GM10847 (cell line): ENCODE data around the gene RNF4.

ENCODE experiments used
- POLR2A ChIP-seq: IDR thresholded peaks from 2 replicates; pipeline ENCODE4 v1.6.1; 2011; ENCODE audit not compliant: insufficient read length; ENCODE audit errors: extremely low read depth

Gene RNF4

DNA sequence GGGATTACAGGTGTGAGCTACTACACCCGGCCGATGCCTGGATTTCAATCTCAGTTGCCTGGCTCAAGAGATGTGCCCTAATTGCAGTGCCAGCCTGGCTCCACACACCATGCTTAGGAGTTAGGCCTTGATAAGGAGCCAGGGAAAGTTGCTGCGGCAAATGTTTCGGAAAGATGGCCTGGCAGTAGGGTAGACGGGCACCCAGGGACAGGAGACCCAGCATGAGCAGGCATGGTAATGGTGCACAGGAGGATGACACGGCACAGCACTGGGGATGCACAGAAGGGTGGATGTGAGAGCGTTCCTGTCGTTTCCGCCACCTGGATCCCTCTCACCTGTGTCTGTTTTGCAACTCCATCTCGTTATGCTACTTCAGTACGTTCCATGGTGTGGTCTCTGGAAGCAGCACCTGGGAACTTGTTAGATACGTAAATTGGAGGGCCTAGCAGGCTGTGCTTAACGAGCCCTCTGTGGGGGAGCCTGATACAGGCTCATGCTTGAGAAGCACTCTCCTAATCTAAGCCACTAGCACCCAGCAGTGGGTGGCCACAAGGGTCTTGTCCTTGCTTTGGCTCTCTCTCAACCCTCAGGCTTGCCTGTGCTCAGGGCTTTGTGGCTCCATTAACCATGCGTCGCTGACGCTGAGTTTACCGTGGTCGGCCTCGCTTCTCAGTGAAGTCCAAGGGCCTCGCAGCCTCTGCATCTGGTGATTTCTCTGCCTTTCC lies 20.3 kb downstream of the RNF4 start:
- TF ChIP-seq POLR2A: no peak

DNA sequence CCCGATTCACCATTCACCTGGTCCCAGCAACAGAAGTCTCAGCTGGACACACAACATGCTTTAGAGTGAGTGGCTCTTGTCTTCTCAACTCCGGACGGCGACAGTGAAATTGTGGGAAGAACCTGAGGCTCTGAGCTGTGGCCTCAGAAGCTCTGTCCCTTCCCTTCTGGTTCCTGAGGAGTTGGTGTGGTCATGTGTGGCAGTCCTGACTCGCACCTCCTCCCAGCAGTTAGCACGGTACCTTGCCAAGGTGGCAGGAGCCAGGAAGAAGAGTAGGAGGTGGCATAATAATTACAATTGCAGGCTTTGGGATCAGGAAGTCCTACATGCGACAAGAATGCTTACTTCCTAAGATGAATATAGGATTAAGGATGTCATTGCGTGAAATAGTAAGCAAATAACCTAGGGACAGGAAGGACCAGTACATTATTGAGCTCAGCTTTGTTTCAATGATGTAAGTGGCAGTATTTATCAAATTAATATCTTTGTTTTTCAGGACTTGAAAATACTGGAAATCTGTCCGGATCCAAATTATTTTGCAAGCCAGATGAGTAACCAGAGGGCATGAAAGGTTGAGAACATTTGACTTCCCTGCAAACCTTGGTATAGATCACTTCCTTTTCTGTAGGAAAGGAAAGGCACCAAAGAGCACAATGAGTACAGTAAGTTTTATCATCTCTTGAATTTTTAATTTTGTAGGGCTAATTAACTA lies 21.1 kb downstream of the RNF4 start:
- no peak for TF ChIP-seq POLR2A

DNA sequence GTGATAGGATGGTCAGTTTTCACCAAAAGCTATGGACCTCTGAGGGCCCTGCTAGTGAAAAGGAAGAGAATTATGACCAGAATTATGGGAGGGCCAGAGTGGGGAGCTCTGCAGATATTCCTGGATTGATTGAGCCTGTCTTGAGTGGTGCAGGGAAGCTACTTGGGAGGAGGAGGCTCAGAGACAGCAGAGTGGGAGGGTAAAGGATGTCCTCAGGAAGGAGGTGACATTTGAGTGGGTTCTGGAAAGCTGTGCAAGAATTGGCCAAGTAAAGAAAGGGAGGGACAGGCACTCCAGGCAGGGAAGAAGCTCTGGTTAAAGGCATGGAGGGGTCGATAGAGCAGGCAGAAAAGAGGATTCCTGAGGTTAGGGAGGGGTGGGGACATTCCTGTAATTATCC lies 24.1 kb downstream of the RNF4 start:
- TF ChIP-seq POLR2A: no peak

DNA sequence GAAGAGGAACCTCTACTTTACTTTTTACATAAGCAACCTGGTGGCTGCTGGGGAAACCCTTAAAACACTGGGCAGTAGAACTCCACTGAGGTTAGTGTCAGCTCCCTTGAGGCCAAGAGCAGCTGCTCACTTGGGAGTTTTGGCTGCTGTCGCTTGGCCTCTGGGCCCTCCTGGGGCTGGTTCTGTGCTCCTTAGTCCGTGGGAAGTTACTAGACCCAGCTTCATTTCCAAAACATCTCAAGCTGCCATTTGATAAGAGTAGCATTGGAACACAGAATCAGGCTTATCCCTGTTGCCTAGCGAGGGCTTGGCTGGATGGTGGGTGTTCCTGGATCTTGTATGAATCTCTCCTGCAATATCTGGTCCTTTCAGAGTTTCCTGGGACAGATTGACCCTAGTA lies 26.1 kb downstream of the RNF4 start:
- no peak for TF ChIP-seq POLR2A

DNA sequence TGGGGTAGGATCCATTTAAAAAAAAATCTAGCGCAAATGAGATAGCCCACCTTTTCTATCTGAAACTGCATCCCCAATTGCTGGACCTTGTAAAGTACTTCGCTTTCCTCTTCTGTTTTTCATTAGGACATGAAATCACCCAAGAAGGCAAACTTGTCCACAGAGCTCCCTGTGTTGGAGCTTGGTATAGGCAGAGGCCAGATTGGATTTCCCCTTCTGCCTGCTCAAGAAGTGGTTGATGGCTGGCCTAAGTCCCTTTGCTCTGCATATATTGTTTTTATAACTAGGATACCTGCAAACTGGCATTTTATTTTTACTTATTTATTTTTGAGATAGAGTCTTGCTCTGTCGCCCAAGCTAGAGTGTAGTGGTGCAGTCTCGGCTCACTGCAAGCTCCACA lies 28.4 kb downstream of the RNF4 start:
- no peak for TF ChIP-seq POLR2A

DNA sequence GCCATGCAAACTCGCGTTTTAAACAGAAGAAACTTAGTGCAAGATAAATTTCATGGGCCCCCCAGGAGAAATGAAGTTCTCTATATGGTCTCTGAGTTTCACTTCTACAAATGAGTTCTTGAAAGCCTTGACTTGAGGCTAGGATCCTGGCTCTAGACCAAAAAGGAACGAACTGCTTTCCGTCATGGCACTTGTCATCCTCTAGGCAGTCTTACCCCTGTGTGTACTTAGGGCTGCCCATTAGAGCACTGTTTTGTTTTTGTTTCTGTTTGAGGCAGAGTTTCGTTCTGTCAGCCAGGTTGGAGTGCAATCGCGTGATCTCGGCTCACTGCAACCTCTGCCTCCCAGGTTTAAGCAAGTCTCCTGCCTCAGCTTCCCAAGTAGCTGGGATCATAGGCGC lies 29.0 kb downstream of the RNF4 start:
- TF ChIP-seq POLR2A: no peak

DNA sequence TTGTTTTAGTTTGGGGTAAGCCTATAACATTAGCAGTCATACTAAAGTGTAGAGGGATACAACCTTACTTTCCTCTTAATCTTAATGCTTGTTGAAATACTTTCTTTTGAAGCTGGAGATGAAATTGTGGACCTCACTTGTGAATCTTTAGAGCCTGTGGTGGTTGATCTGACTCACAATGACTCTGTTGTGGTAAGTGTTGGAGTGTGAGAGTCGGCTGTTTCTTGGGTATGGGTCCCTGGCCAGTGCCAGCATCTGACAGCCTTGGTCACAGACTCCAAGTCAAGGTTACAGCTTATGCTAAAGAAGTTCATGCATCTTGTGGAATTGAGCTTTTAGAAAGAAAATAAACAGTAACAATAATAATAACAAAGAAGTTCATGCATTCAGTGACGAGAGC lies 31.6 kb downstream of the RNF4 start:
- no peak for TF ChIP-seq POLR2A

DNA sequence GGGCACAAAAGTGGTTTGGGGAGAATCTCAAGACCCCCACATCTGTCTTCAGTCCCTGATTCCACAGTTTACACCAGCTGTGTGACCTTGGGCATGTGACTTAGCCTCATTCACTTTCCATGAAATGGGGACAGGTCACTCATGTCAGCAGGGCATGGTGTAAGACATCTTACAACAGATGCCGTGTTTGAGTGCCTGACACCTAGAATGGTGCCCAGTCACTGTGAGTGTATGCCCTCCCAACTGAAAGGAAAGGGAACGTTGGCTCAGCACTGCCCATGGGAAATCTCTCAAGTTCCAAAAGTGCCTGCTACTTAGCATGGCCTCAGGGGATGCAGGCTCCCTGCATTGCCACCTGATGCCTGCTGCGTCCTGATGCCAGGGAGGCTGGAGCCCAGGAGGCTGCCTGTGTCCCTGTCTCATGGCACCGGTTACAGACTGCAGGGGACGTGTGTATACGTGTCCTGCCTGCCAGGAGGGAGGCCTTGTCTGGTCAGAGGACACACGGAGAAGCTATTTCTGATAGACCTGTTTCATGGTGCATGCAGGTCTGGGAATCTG lies 32.2 kb downstream of the RNF4 start:
- no peak for TF ChIP-seq POLR2A

DNA sequence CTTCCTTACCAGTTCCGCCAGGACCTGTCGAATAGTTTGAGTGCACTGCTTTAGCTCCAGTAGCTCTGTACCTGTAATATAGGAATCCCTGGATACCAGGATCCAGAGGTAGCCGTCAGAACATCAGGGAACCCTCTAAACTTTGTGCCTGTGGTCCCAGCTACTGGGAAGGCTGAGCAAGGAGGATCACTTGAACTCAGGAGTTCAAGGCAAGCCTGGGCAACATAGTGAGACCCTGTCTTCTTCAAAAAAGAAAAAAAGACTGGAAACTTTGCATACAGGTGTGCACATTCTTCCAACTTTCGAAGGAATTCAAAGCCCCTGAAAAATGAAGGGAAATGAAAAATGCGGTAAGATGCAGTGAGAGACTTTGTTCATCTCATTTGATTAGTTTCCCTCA lies 34.9 kb downstream of the RNF4 start:
- TF ChIP-seq POLR2A: no peak

DNA sequence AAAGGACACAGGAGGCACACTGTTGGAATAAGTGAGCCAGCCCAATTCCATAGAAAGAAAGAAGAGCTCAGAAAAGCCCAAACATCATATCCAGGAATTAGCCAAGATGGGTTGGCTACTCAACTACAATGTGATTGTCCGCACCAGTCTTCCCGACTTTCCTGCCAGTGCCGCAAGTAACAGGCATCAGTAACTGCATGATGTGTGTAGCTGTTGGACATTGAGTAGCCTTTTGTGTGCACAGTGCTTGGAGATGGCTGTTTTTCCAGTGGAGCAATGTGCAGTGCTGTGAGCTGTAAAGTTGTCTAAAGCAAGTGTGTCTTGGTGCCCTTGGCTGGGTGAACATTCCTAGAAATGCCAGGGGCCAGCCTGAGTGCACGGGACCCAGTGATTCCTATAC lies 38.4 kb downstream of the RNF4 start:
- no peak for TF ChIP-seq POLR2A

DNA sequence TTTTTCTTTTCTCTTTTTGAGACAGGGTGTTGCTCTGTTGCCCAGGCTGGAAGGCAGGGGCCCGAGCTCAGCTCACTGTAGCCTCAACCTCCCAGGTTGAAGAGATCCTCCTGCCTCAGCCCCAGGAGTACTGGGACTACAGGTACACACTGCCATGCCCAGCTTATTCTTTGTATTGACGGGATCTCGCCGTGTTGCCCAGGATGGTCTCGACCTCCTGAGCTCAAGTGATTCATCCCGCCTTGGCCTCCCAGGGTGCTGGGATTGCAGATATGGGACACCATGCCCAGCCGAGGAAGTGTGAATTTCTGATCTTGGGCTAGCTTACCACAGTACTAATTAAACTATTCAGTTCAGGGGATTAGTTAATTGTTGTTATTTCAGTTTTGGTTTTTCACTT lies 38.9 kb downstream of the RNF4 start:
- TF ChIP-seq POLR2A: no peak

DNA sequence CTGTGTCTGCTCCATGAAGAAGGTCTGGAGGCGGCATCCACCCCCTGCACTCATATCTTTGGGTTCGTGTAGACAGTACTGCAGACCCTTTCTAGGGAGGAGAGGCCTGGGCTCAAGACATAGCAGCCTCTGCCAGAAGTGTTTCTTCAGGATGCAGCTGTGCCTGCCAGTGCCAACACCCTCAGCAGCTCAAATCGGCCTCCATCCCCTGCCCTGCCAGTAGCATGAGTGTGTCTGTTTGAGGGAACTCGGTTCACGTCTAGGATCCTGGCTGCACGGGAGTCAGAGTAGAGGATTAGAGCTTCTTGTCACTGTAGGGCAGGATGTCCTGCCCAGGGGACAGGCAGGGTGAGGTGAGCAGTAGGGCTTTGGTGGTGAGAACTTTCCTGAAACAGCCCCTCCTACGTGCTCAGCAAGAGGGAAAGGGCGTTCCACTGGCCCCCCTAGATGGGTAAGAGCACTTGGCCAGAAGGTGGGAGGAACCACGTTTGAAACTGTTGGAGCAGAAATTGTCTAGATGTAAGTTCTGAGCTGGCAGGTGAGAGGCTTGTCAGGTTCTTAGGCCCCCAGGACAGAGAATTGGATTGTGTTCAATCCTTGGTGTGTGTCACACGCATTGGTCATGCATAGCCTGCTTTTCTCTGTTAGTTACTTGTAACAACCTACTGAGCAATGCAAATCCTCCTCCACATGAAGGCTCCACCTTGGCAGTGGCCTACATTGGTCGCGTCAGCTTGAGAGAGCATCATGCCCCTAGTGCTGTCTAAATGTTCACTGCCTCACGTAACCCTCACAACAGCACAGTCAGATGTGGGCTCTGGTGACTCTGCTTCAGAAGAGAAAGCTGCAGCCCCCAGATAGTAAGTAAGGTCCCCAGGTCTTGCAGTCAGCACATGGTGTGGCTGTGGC lies 41.7 kb downstream of the RNF4 start:
- no peak for TF ChIP-seq POLR2A

DNA sequence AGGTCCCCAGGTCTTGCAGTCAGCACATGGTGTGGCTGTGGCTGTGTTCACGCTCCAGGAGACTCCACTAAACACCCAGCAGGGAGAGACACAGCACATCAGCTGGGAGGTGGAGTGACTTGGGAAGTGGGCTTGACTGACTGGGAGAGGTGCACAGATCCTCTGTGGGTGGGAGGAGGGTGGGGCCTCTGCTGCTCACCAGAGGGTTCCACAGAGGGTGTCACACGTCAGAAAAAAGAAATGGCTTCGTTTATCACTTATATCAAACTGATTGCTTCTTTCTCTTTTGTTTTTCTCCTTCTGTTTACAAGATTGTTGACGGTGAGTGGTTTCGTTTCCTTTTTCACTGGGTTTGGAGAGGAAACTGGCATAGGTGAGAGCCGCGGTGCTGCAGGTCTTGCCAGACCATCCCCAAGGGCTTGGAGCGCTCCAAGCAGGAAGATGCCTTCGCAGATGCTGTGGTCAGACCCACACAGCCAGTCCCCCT lies 42.8 kb downstream of the RNF4 start:
- TF ChIP-seq POLR2A: no peak

DNA sequence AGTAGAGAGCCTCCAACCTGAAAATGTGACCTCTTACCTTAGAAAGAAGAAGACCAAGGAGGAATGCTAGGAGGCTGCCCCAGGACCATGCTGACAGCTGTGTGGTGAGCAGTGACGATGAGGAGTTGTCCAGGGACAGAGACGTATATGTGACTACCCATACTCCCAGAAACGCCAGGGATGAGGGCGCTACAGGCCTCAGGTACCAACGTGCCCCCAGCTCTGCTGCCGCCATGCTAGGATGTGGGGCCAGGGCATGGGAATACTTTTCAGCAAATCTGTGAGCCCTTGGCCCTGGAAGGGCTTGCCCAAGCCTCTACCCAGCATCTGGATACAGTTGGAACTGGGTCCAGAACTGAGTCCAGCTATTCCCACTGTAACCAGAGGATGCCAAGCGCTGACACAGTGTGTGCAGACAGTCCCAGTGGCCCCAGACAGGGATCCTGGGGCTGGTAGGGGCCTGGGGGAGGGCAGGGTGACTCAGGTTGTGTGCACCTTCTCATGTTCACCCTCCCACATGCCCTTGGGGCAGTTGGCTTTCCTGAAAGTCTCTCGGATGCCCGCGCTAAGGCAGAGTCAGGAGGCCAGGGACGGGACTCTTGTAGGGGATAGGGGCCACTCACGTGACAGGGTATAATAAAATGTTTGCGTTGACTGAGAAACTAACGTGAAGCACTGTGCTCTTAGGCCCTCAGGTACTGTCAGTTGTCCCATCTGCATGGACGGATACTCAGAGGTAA lies 43.7 kb downstream of the RNF4 start:
- TF ChIP-seq POLR2A: no peak

DNA sequence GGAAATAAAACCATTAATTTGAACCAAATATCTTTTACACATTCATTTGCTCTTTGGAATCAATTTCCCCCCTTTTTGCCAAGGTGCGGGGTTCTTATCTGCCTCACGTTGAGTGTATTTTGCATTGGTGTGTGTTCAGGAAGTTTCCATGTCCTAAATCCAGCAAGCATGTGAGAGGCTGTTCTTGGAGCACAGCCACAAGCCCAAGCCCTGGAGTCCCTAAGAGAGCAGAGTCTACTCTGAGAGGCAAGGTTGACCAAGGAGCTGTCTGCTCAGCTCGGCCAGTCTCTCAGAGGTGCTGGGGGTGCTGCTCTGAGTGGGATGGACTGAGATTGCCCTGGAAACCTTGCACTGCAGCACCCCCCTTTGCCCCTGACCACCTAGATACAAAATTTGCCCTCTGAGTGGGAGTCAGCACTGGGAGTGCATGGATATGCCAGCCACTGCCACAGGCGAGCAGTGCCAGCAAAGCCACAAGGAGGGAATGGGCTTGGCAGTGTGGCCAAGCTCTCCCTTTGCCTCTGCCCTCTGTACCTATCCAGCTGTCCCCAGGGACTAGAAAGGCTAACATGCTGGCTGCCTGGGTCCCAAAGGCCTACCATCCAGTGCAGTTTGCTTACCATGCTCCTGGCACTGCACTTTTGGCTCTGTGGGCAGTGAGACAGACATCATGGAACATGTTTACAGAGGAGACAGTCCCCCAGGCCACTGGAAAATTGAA lies 47.1 kb downstream of the RNF4 start:
- TF ChIP-seq POLR2A: no peak

DNA sequence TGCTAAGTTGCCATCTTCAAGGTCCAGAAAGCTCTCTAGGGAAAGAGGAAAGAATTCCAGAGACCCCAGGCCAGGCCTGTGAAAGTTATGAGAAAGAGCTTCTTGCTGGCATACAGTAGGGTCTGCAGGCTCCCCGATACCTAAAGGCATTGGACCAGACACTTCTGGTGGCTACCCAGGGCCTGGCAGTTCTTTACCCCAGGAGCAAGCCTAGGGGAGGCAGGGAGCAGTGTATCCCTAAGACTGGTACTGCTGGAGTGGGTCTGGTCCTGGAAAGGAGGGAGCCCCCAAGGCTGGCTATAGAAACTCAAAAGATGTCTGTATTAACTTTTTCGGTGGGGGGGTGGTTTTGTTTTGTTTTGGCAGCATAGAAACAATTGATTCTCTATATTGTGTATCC lies 47.7 kb downstream of the RNF4 start:
- TF ChIP-seq POLR2A: no peak
